SK-N-SH (cell line): Measurements from ENCODE around the gene OPA1. TPM values are rescaled to one million over a fixed set of nuclear protein-coding genes. Genes with fewer than 3 reads are reported as not detected.

ENCODE experiments used
- CTCF ChIA-PET: fragments of 300-600, 350-600 bp; formaldehyde crosslinking; extraction: SDS; loops from one replicate; lab custom pipeline; 2021; lab: Yijun Ruan, JAX
- POLR2A ChIA-PET: fragments of 350-600 bp; sonication (Branson Sonifier 250); formaldehyde crosslinking; extraction: SDS; loops from one replicate; lab custom pipeline; 2020; ENCODE audit warnings: antibody characterized with exemption, inconsistent platforms; lab: Yijun Ruan, JAX
- DNase-seq: peaks from one replicate; pipeline ENCODE4 v3.0.0; 2012
- H2AFZ ChIP-seq: fragments of 200-600 bp; sonication (generic); 2 replicates; pipeline ENCODE4 v1.8.1; 2016; ENCODE audit warnings: antibody characterized with exemption, mild to moderate bottlenecking, low read depth
- H3F3A ChIP-seq: fragments of 200-600 bp; sonication (generic); replicated peaks from 2 replicates; pipeline ENCODE3; 2016; ENCODE audit warnings: antibody characterized with exemption, mild to moderate bottlenecking; ENCODE audit not compliant: insufficient read depth
- H3K27ac ChIP-seq, 2 experiments: fragments of 200-500 bp in 1 of 2; fragments of 200-600 bp in 1 of 2; sonication (Bioruptor generic) in 1 of 2; sonication (generic), shearing (Covaris generic) in 1 of 2; 2 replicates each; pipeline versions ENCODE4 v1.5.1 to v1.6.1; 2014 to 2016; ENCODE audit warnings: low read depth in 2 of 2, inconsistent platforms in 1 of 2, low read length in 1 of 2, mild to moderate bottlenecking in 1 of 2, mixed read lengths in 1 of 2
- H3K27me3 ChIP-seq: fragments of 200-600 bp; sonication (generic), shearing (Covaris generic); 2 replicates; pipeline ENCODE4 v1.6.1; 2016; ENCODE audit warnings: mixed run types; ENCODE audit not compliant: insufficient read depth
- H3K36me3 ChIP-seq, 2 experiments: fragments of 200-500 bp in 1 of 2; fragments of 200-600 bp in 1 of 2; sonication (Bioruptor generic) in 1 of 2; sonication (generic) in 1 of 2; replicated peaks in 1 of 2; 2 replicates each; pipeline versions ENCODE3 to v1.5.1; 2014 to 2016; ENCODE audit warnings: low read length in 1 of 2, mild to moderate bottlenecking in 1 of 2; ENCODE audit not compliant: insufficient read depth in 2 of 2, control insufficient read depth in 1 of 2
- H3K4me1 ChIP-seq, 2 experiments: fragments of 200-500 bp in 1 of 2; fragments of 200-600 bp in 1 of 2; sonication (Bioruptor generic) in 1 of 2; sonication (generic), shearing (Covaris generic) in 1 of 2; 2 replicates each; pipeline versions ENCODE4 v1.5.1 to v1.6.1; 2014 to 2016; ENCODE audit warnings: low read depth in 1 of 2, low read length in 1 of 2, mixed run types in 1 of 2; ENCODE audit not compliant: insufficient read depth in 2 of 2, control insufficient read depth in 1 of 2
- H3K4me2 ChIP-seq: fragments of 200-600 bp; sonication (generic), shearing (Covaris generic); 2 replicates; pipeline ENCODE4 v1.6.1; 2017; ENCODE audit warnings: mixed run types
- H3K4me3 ChIP-seq, 2 experiments: fragments of 200-500 bp in 1 of 2; fragments of 200-600 bp in 1 of 2; sonication (Bioruptor generic) in 1 of 2; sonication (generic), shearing (Covaris generic) in 1 of 2; 2 replicates each; pipeline versions ENCODE4 v1.5.1 to v1.8.1; 2014 to 2016; ENCODE audit warnings: low read depth in 2 of 2, inconsistent platforms in 1 of 2, low read length in 1 of 2, mild to moderate bottlenecking in 1 of 2, mixed read lengths in 1 of 2, moderate library complexity in 1 of 2
- H3K79me2 ChIP-seq: fragments of 200-600 bp; sonication (generic); 2 replicates; pipeline ENCODE4 v1.8.1; 2017; ENCODE audit warnings: mild to moderate bottlenecking; ENCODE audit not compliant: insufficient read depth
- H3K9ac ChIP-seq: fragments of 200-600 bp; sonication (generic); 2 replicates; pipeline ENCODE4 v1.6.1; 2017; ENCODE audit warnings: mixed run types
- H3K9me2 ChIP-seq: fragments of 200-600 bp; sonication (generic); 2 replicates; pipeline ENCODE4 v1.6.1; 2017; ENCODE audit warnings: mixed run types
- H3K9me3 ChIP-seq: fragments of 200-600 bp; sonication (generic); 2 replicates; pipeline ENCODE4 v1.6.1; 2017; ENCODE audit warnings: mixed run types, mild to moderate bottlenecking, moderate library complexity
- H4K20me1 ChIP-seq: fragments of 200-600 bp; sonication (generic); 2 replicates; pipeline ENCODE4 v1.6.1; 2017; ENCODE audit warnings: mild to moderate bottlenecking, mixed run types; ENCODE audit not compliant: insufficient read depth
- CHD2 ChIP-seq: fragments of 150-350 bp; IDR thresholded peaks from 2 replicates; pipeline ENCODE4 v1.6.1; 2018; ENCODE audit warnings: low read length; ENCODE audit not compliant: partially characterized antibody
- EP300 ChIP-seq, 2 experiments: IDR thresholded peaks; 2 replicates each; pipeline versions ENCODE4 v1.4.0 to v1.6.1; 2012; ENCODE audit warnings: borderline replicate concordance in 1 of 2, low read depth in 1 of 2, low read length in 1 of 2
- FOXM1 ChIP-seq: IDR thresholded peaks from 2 replicates; pipeline ENCODE4 v1.4.0; 2012; ENCODE audit warnings: low read depth, mild to moderate bottlenecking
- GATA2 ChIP-seq: sonication (generic); formaldehyde crosslinking; IDR thresholded peaks from 2 replicates; pipeline ENCODE4 v1.5.0; 2020; ENCODE audit warnings: mild to moderate bottlenecking, missing genetic modification reagents
- IRF3 ChIP-seq: fragments of 150-350 bp; IDR thresholded peaks from 2 replicates; pipeline ENCODE4 v1.6.1; 2016; ENCODE audit warnings: mild to moderate bottlenecking, low read depth, low read length
- MAX ChIP-seq: IDR thresholded peaks from 2 replicates; pipeline ENCODE4 v1.4.0; 2012; ENCODE audit warnings: low read depth
- MEF2A ChIP-seq: IDR thresholded peaks from 2 replicates; pipeline ENCODE4 v1.4.0; 2012; ENCODE audit warnings: low read depth, borderline replicate concordance
- MXI1 ChIP-seq: IDR thresholded peaks from 2 replicates; pipeline ENCODE4 v1.6.1; 2012; ENCODE audit warnings: mild to moderate bottlenecking, low read depth, low read length, improper control_type of control experiment
- RAD21 ChIP-seq: IDR thresholded peaks from 2 replicates; pipeline ENCODE4 v1.6.1; 2012; ENCODE audit warnings: mild to moderate bottlenecking, low read length
- TAF1 ChIP-seq: IDR thresholded peaks from 2 replicates; pipeline ENCODE4 v1.6.1; 2012; ENCODE audit warnings: low read depth, mild to moderate bottlenecking, low read length, moderate library complexity, borderline replicate concordance
- USF1 ChIP-seq: IDR thresholded peaks from 2 replicates; pipeline ENCODE4 v1.4.0; 2012; ENCODE audit warnings: low read depth, borderline replicate concordance
- USF2 ChIP-seq: fragments of 150-350 bp; IDR thresholded peaks from 2 replicates; pipeline ENCODE4 v1.6.1; 2017; ENCODE audit warnings: antibody characterized with exemption, low read length, low read depth, borderline replicate concordance
- WGBS: methylation state at CpG from one replicate; pipeline ENCODE4 v1.1.6; 2017; ENCODE audit warnings: low lambda C conversion rate; 5-methylcytosine and 5-hydroxymethylcytosine counted together
- polyA plus RNA-seq, 3 experiments: library from polyadenylated mRNA; depleted of rRNA; stranded (reverse); fragments of >200 nt; gene quantifications; 2 replicates each; pipeline ENCODE4 v1.2.3, GENCODE V29; 2012

OPA1 gene
- polyA plus RNA-seq, 1 of the 3 experiments (the other 2 are of a cell fraction), result 11.4 TPM

GRCh38 chr3:193702967-193703366 lies 110.0 kb downstream of the OPA1 start:
- no peaks in the 10 kb centered on the region for H3K9me2 ChIP-seq
- H3K9me3 ChIP-seq, result no peaks in the 10 kb centered on the region
- ChIA-PET POLR2A (no interaction called here), CTCF (interaction anchor here (1.1 kb wide), 1 partner anchor 13 kb away, joined by 3 read pairs; no protein-coding TSS in a partner anchor)
- WGBS, result 93% methylated on average over 3 of the region's 3 CpGs
- DNase-seq, result no peak
- H3K9ac ChIP-seq, result no peak overlapping the region
- TF ChIP-seq CHD2, result no peak
- TF ChIP-seq RAD21, result no peak
- no peak for TF ChIP-seq GATA2 (CRISPR knock-in tag)
- no peak for TF ChIP-seq TAF1
- TF ChIP-seq USF1, result no peak
- TF ChIP-seq MEF2A, result no peak
- no peak for TF ChIP-seq EP300 (IDR thresholded peaks at IDR 0.05; ENCODE audit: borderline replicate concordance in 1 of 2, low read depth in 1 of 2, low read length in 1 of 2)
- no peak for TF ChIP-seq MXI1
- no peak for TF ChIP-seq USF2
- TF ChIP-seq IRF3, result no peak
- TF ChIP-seq MAX, result no peak
- H2AFZ ChIP-seq, result no peak overlapping the region
- no peaks in the 10 kb centered on the region for H3K79me2 ChIP-seq
- no peak overlapping the region for H3K4me3 ChIP-seq
- no peak overlapping the region for H3K4me2 ChIP-seq
- H3K27ac ChIP-seq, result no peak overlapping the region
- no peaks in the 10 kb centered on the region for H3F3A ChIP-seq
- H3K27me3 ChIP-seq, result no peaks in the 10 kb centered on the region
- H4K20me1 ChIP-seq, result no peaks in the 10 kb centered on the region
- H3K4me1 ChIP-seq, result no peaks in the 10 kb centered on the region
- H3K36me3 ChIP-seq, result peaks cover 3 to 7% of the 10 kb centered on the region in 2 experiments

- Histone ChIP-seq H3K36me3 (peaks cover 0 to 4% of the 10 kb centered on the region in 2 experiments), H2AFZ (no peak overlapping the region), H3F3A (no peaks in the 10 kb centered on the region), H3K4me2 (no peak overlapping the region), H3K9me3 (no peaks in the 10 kb centered on the region), H3K27me3 (no peaks in the 10 kb centered on the region), H3K9me2 (no peaks in the 10 kb centered on the region), H3K9ac (no peak overlapping the region), H3K4me1 (no peaks in the 10 kb centered on the region), H3K4me3 (no peak overlapping the region), H4K20me1 (no peaks in the 10 kb centered on the region), H3K27ac (no peak overlapping the region), H3K79me2 (no peaks in the 10 kb centered on the region)
- POLR2A ChIA-PET, result no interaction called here
- DNase-seq, result no peak
- 95% methylated on average over 5 of the region's 5 CpGs for WGBS
- CTCF ChIA-PET, result no interaction called here
- no peak for TF ChIP-seq EP300 (IDR thresholded peaks at IDR 0.05; ENCODE audit: borderline replicate concordance in 1 of 2, low read depth in 1 of 2, low read length in 1 of 2)
- TF ChIP-seq FOXM1, result no peak
These were observed 111.4 kb downstream of the OPA1 start for GRCh38 chr3:193704431-193704830.
